D341Med (cell line): ENCODE data around the gene EXOC3L4.
"Not testable (repeated sequence)": the region's sequence is repeated elsewhere in the genome, so short reads cannot be mapped to it uniquely, and the experiment has no call there.

Source experiments
- DNase-seq: peaks from one replicate; pipeline ENCODE4 v3.0.0; 2012; ENCODE audit warnings: low spot score

The EXOC3L4 gene

GRCh38 chr14:103151270-103151945 is 56.9 kb downstream of the EXOC3L4 start:
- DNase-seq, result no peak

GRCh38 chr14:103155010-103155409 is 60.5 kb downstream of the EXOC3L4 start:
- DNase-seq, result no peak

- DNase-seq, result not testable (repeated sequence)
Observed at GRCh38 chr14:103155416-103155815, 60.9 kb downstream of the EXOC3L4 start.

GRCh38 chr14:103155826-103156394 is 61.4 kb downstream of the EXOC3L4 start:
- no peak for DNase-seq

GRCh38 chr14:103156651-103157378 is 62.3 kb downstream of the EXOC3L4 start:
- DNase-seq, result no peak

GRCh38 chr14:103157969-103158368 is 63.4 kb downstream of the EXOC3L4 start:
- no peak for DNase-seq

GRCh38 chr14:103158688-103159087 is 64.2 kb downstream of the EXOC3L4 start:
- no peak for DNase-seq
